Measurements from ENCODE around the gene SIX2. TPM values are rescaled to one million over a fixed set of nuclear protein-coding genes. Genes with fewer than 3 reads are reported as not detected.

The SIX2 gene
- total and polyA plus RNA-seq, 2 of the 8 experiments (the other 6 are each of a cell fraction or from before 2014, with no cell fraction given), result 0.47 to 1.0 TPM

DNA sequence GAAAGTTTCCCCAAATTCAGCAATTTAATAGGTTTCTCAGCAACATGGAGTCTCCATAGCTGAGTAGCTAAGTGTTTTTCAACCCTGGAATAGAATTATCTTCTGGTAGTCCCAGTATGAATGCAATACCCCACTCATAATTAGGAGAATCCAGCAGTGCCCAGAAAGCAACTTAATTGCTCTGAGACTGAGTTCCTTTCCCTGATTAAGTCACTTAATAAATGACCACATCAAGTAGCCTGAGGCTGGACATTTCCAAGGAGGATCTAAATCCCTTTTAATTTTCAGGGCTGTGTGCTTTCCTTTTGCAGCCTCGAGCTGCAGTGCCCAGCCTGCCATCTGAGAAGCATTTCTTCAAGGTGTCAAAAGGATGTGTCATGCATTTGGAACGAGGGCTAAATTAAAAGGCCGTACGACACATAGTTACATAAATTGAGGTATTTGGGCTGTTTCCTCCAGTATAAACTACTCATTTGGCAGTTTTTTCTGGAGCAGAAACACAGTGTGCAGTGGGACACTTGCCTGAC, 17.7 kb upstream of the SIX2 start:
- no peak for TF ChIP-seq CBX5 (IDR thresholded peaks at IDR 0.05; ENCODE audit: low read depth, low read length)
- no peak for TF ChIP-seq MAFK (IDR thresholded peaks at IDR 0.05; ENCODE audit: low read depth, low read length)
- TF ChIP-seq SIRT6 (IDR thresholded peaks at IDR 0.05; ENCODE audit: low read length), result no peak
- no peak for TF ChIP-seq JUN (IDR thresholded peaks at IDR 0.05; ENCODE audit: low read depth, low read length)
- TF ChIP-seq SIX5 (IDR thresholded peaks at IDR 0.05; ENCODE audit: low read depth, low read length), result no peak
- no peak for TF ChIP-seq BRCA1 (IDR thresholded peaks at IDR 0.05; ENCODE audit: low read depth, low read length)
- TF ChIP-seq POLR2AphosphoS5 (IDR thresholded peaks at IDR 0.05; ENCODE audit: low read depth, low read length), result no peak
- TF ChIP-seq EP300 (IDR thresholded peaks at IDR 0.05; ENCODE audit: borderline replicate concordance in 1 of 2, low read depth in 2 of 2, low read length in 2 of 2), result no peak
- no peak for TF ChIP-seq MAX (IDR thresholded peaks at IDR 0.05)
- TF ChIP-seq SP2 (IDR thresholded peaks at IDR 0.05; ENCODE audit: low read length), result no peak
- TF ChIP-seq RNF2 (IDR thresholded peaks at IDR 0.05; ENCODE audit: borderline replicate concordance, low read depth, low read length, missing control alignments, poor library complexity, severe bottlenecking), result no peak
- TF ChIP-seq FOSL1 (IDR thresholded peaks at IDR 0.05; ENCODE audit: insufficient read depth, low read depth, low read length), result no peak
- no peak for TF ChIP-seq TAF1 (IDR thresholded peaks at IDR 0.05; ENCODE audit: low read depth, low read length)
- H3K9me3 ChIP-seq (ENCODE audit: insufficient read depth in 2 of 2, low read depth in 1 of 2, low read length in 1 of 2), result no peaks in the 10 kb centered on the region
- FAIRE-seq (no peak), DNase-seq (ENCODE audit: low read depth in 1 of 2, low spot score in 2 of 2) (no peak)
- H4K8ac ChIP-seq (ENCODE audit: extremely low read depth, insufficient read depth, low read length), result no peak overlapping the region
- no peak overlapping the region for H3K4ac ChIP-seq (replicated peaks; ENCODE audit: insufficient read length, low read depth, low read length)
- ChIA-PET POLR2A (ENCODE audit: partially characterized antibody) (no interaction called here), CTCF (ENCODE audit: partially characterized antibody) (interaction anchor here (1.0 kb wide), 1 partner anchor 10 kb away, joined by 3 read pairs; no protein-coding TSS in a partner anchor)
- H3K79me1 ChIP-seq (ENCODE audit: low read depth, low read length), result no peaks in the 10 kb centered on the region
- no peak overlapping the region for H3K14ac ChIP-seq (ENCODE audit: insufficient read length)
- no peak overlapping the region for H2AK5ac ChIP-seq (ENCODE audit: low read depth, low read length)
- 94% methylated on average over 4 of the region's 4 CpGs; no CpG with 5 or more reads in 1 of the 2 experiments for WGBS, 2 experiments (ENCODE audit: extremely low coverage in 1 of 2, insufficient coverage in 1 of 2, insufficient read length in 1 of 2, insufficient replicate concordance in 2 of 2, low coverage in 1 of 2, low lambda C conversion rate in 2 of 2, missing lambda C conversion rate in 1 of 2)
- no peak overlapping the region for H2AFZ ChIP-seq (ENCODE audit: low read length)
- no peak overlapping the region for H3K56ac ChIP-seq (replicated peaks; ENCODE audit: insufficient read length, low read depth, low read length)
- H4K91ac ChIP-seq (replicated peaks; ENCODE audit: insufficient read length, low read length), result no peak overlapping the region
- no peak overlapping the region for H3K18ac ChIP-seq (ENCODE audit: extremely low read depth, low read length)
- no peaks in the 10 kb centered on the region for H3K23me2 ChIP-seq (ENCODE audit: low read depth, low read length)
- H3K4me1 ChIP-seq (replicated peaks in 1 of 4; ENCODE audit: control insufficient read depth in 3 of 4, insufficient read depth in 4 of 4, low read length in 3 of 4), result peaks cover 0 to 4% (median 0%) of the 10 kb centered on the region in 4 experiments; a peak in 1 of 7 replicates
- no peak overlapping the region for H2BK20ac ChIP-seq (ENCODE audit: low read length)
- no peak overlapping the region; the same call in 1 of the 2 replicates for H2BK12ac ChIP-seq (ENCODE audit: low read depth, low read length)
- no peaks in the 10 kb centered on the region; a peak in 2 of 7 replicates for H3K27me3 ChIP-seq (replicated peaks in 1 of 4; ENCODE audit: control insufficient read depth in 3 of 4, extremely low read depth in 1 of 4, insufficient read depth in 3 of 4, low read length in 3 of 4)
- no peak overlapping the region for H2BK5ac ChIP-seq (ENCODE audit: low read depth, low read length)
- H3K27ac ChIP-seq (ENCODE audit: low read depth, low read length), result no peak overlapping the region
- H3K23ac ChIP-seq (ENCODE audit: insufficient read length), result no peak overlapping the region
- H3K9ac ChIP-seq (replicated peaks in 1 of 4; ENCODE audit: extremely low read depth in 1 of 4, low read depth in 3 of 4, low read length in 3 of 4), result no peak overlapping the region
- no peak overlapping the region for H2BK120ac ChIP-seq (replicated peaks; ENCODE audit: low read depth, low read length)
- H3K4me2 ChIP-seq (ENCODE audit: insufficient read depth in 1 of 2, low read depth in 2 of 2, low read length in 2 of 2), result no peak overlapping the region
- H3K4me3 ChIP-seq (ENCODE audit: extremely low read depth in 1 of 4, insufficient read depth in 2 of 4, low read depth in 3 of 4, low read length in 4 of 4), result no peak overlapping the region
- H4K20me1 ChIP-seq (replicated peaks in 1 of 2; ENCODE audit: control insufficient read depth in 1 of 2, insufficient read depth in 2 of 2, low read length in 2 of 2), result no peaks in the 10 kb centered on the region
- H3K79me2 ChIP-seq (ENCODE audit: control insufficient read depth in 1 of 2, insufficient read depth in 2 of 2, low read length in 2 of 2), result no peaks in the 10 kb centered on the region
- H3K36me3 ChIP-seq (ENCODE audit: control insufficient read depth in 2 of 4, insufficient read depth in 4 of 4, low read length in 3 of 4), result no peaks in the 10 kb centered on the region
- no peak overlapping the region for H2BK15ac ChIP-seq (ENCODE audit: low read length)
- no peak overlapping the region for H4K5ac ChIP-seq (ENCODE audit: insufficient read length, low read depth, low read length)
